Vagina (tissue), 2 donors: Measurements from ENCODE around the gene ARHGEF28.

Source experiments
- CTCF ChIP-seq, 3 experiments: fragments of 450-650 bp in 2 of 3; fragments of 200-600 bp in 1 of 3; sonication (generic) in 1 of 3; IDR thresholded peaks; one replicate each; pipeline ENCODE4 v1.5.1; 2017 to 2019; ENCODE audit warnings: antibody characterized with exemption in 3 of 3, mild to moderate bottlenecking in 2 of 3, moderate library complexity in 2 of 3
- POLR2A ChIP-seq, 2 donors: fragments of 450-650 bp; IDR thresholded peaks; one replicate each; pipeline ENCODE4 v1.6.1; 2017; ENCODE audit warnings: antibody characterized with exemption in 2 of 2, mild to moderate bottlenecking in 2 of 2, moderate library complexity in 2 of 2
- POLR2AphosphoS5 ChIP-seq, 2 donors: sonication (generic); formaldehyde crosslinking; IDR thresholded peaks; one replicate each; pipeline ENCODE4 v1.9.0; 2017; ENCODE audit warnings: antibody characterized with exemption in 2 of 2, mild to moderate bottlenecking in 2 of 2, low read depth in 1 of 2; ENCODE audit not compliant: insufficient read depth in 1 of 2

GRCh38 chr5:73793911-73794310 is 167.9 kb downstream of the ARHGEF28 start:
- no peak for TF ChIP-seq POLR2A (IDR thresholded peaks at IDR 0.05)
- TF ChIP-seq CTCF (IDR thresholded peaks at IDR 0.05) = no peak
- TF ChIP-seq POLR2AphosphoS5 (IDR thresholded peaks at IDR 0.05; ENCODE audit: insufficient read depth in 1 of 2, low read depth in 1 of 2) = no peak
